Measurements from ENCODE around the gene SAMMSON. TPM values are rescaled to one million over a fixed set of nuclear protein-coding genes. Genes with fewer than 3 reads are reported as not detected.

SAMMSON gene
- total and polyA plus RNA-seq, 2 of the 4 experiments (the other 2 are of a cell fraction): not detected

DNA sequence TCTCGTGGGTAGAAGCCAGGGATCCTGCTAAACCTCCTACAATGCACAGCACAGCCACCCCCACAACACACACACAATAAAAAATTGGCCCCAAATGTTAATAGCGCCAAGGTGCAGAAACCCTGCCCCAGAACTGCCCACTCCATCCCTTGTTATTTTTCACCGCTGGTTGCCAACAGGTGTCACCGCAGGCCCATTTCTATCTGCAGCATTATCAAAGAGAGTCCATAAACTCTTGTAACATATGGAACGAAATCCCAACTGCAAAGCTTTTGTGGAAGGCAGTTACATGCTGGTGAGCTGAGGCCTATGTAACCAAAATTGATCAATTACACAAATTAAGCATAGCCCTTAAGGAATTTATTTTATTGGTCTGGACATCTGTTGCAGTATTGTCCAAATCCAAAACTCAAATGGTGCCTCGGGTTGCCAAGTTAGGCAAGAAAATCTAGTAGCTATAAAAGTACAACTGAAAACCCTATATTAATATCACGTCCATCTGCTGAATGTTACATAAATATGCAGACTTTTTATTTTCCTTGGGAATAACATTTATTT is 66.2 kb downstream of the SAMMSON start:
- Histone ChIP-seq H4K20me1 (ENCODE audit: insufficient read depth, low read length) (no peaks in the 10 kb centered on the region), H3K23ac (ENCODE audit: low read depth, low read length) (no peak overlapping the region), H3K27ac (ENCODE audit: insufficient read depth, low read length) (no peak overlapping the region), H4K8ac (ENCODE audit: low read depth in 2 of 2, low read length in 2 of 2) (no peak overlapping the region), H3K27me3 (ENCODE audit: control insufficient read depth, insufficient read depth, low read length) (peaks cover 33% of the 10 kb centered on the region), H3K18ac (ENCODE audit: low read depth, low read length) (no peak overlapping the region), H3K4ac (ENCODE audit: low read depth, low read length) (no peak overlapping the region), H3K9me1 (ENCODE audit: insufficient read depth, low read length) (no peaks in the 10 kb centered on the region), H2BK5ac (ENCODE audit: low read depth, low read length, poor library complexity, severe bottlenecking) (no peak overlapping the region), H3K36me3 (ENCODE audit: control insufficient read depth, insufficient read depth, low read length) (no peaks in the 10 kb centered on the region), H3K14ac (replicated peaks; ENCODE audit: low read depth, low read length) (no peak overlapping the region), H3K4me3 (ENCODE audit: insufficient read depth, low read depth, low read length) (no peak overlapping the region), H2AFZ (replicated peaks; ENCODE audit: low read length, poor library complexity) (no peak overlapping the region), H2AK5ac (ENCODE audit: low read depth, low read length) (no peak overlapping the region), H3K56ac (ENCODE audit: extremely low read depth, insufficient read depth, low read length) (no peak overlapping the region), H3K79me1 (ENCODE audit: low read depth in 1 of 2, low read length in 2 of 2) (no peaks in the 10 kb centered on the region), H4K5ac (ENCODE audit: low read depth, low read length) (no peak overlapping the region), H2AK9ac (replicated peaks; ENCODE audit: low read depth, low read length, poor library complexity) (no peak overlapping the region), H2BK120ac (ENCODE audit: low read depth, low read length) (no peak overlapping the region), H2BK20ac (ENCODE audit: low read depth, low read length) (no peak overlapping the region), H2BK15ac (ENCODE audit: low read depth, low read length) (no peak overlapping the region), H3K9me3 (ENCODE audit: control insufficient read depth, insufficient read depth, low read length) (no peaks in the 10 kb centered on the region), H4K91ac (ENCODE audit: insufficient read depth, low read depth, low read length) (no peak overlapping the region), H3K9ac (ENCODE audit: low read depth, low read length) (no peak overlapping the region), H3K4me2 (ENCODE audit: low read depth, low read length) (no peak overlapping the region), H3K4me1 (ENCODE audit: control insufficient read depth, insufficient read depth, low read length) (no peaks in the 10 kb centered on the region)
- no peak for TF ChIP-seq CHD1 (IDR thresholded peaks at IDR 0.05; ENCODE audit: low read depth, low read length)
- TF ChIP-seq MAFK (IDR thresholded peaks at IDR 0.05; ENCODE audit: low read depth, low read length): no peak
- TF ChIP-seq, protein P1, sequence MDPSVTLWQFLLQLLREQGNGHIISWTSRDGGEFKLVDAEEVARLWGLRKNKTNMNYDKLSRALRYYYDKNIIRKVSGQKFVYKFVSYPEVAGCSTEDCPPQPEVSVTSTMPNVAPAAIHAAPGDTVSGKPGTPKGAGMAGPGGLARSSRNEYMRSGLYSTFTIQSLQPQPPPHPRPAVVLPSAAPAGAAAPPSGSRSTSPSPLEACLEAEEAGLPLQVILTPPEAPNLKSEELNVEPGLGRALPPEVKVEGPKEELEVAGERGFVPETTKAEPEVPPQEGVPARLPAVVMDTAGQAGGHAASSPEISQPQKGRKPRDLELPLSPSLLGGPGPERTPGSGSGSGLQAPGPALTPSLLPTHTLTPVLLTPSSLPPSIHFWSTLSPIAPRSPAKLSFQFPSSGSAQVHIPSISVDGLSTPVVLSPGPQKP (IDR thresholded peaks at IDR 0.05; ENCODE audit: borderline replicate concordance, low read depth, low read length): no peak
- no peak for TF ChIP-seq BHLHE40 (IDR thresholded peaks at IDR 0.05; ENCODE audit: low read depth, low read length)
- no peak for TF ChIP-seq CEBPB (IDR thresholded peaks at IDR 0.05; ENCODE audit: low read depth, low read length)
- no peak for TF ChIP-seq MAZ (IDR thresholded peaks at IDR 0.05; ENCODE audit: borderline replicate concordance, low read depth, low read length)
- TF ChIP-seq NFE2L2 (IDR thresholded peaks at IDR 0.05; ENCODE audit: low read depth, low read length): no peak
- no peak for TF ChIP-seq RAD21 (IDR thresholded peaks at IDR 0.05; ENCODE audit: low read length)
- TF ChIP-seq, protein P2, sequence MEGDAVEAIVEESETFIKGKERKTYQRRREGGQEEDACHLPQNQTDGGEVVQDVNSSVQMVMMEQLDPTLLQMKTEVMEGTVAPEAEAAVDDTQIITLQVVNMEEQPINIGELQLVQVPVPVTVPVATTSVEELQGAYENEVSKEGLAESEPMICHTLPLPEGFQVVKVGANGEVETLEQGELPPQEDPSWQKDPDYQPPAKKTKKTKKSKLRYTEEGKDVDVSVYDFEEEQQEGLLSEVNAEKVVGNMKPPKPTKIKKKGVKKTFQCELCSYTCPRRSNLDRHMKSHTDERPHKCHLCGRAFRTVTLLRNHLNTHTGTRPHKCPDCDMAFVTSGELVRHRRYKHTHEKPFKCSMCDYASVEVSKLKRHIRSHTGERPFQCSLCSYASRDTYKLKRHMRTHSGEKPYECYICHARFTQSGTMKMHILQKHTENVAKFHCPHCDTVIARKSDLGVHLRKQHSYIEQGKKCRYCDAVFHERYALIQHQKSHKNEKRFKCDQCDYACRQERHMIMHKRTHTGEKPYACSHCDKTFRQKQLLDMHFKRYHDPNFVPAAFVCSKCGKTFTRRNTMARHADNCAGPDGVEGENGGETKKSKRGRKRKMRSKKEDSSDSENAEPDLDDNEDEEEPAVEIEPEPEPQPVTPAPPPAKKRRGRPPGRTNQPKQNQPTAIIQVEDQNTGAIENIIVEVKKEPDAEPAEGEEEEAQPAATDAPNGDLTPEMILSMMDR (conservative IDR thresholded peaks at IDR 0.05; ENCODE audit: low read depth, low read length): no peak
- TF ChIP-seq FOS (IDR thresholded peaks at IDR 0.05; ENCODE audit: low read depth, low read length): no peak
- TF ChIP-seq MXI1 (IDR thresholded peaks at IDR 0.05; ENCODE audit: borderline replicate concordance, low read depth, low read length): no peak
- TF ChIP-seq RCOR1 (IDR thresholded peaks at IDR 0.05; ENCODE audit: insufficient replicate concordance, low read length): no peak
- no peak for TF ChIP-seq POLR2A (IDR thresholded peaks at IDR 0.05; ENCODE audit: low read depth, low read length)
- TF ChIP-seq USF2 (IDR thresholded peaks at IDR 0.05; ENCODE audit: low read depth, low read length): no peak
- no peak for TF ChIP-seq RFX5 (IDR thresholded peaks at IDR 0.05; ENCODE audit: low read depth, low read length)
- TF ChIP-seq SMC3 (IDR thresholded peaks at IDR 0.05; ENCODE audit: low read depth, low read length): no peak
- POLR2A ChIA-PET (ENCODE audit: unreplicated experiment): no interaction called here
- ATAC-seq (ENCODE audit: low read depth) (no peak), DNase-seq (no peak)
- CTCF ChIA-PET: interaction anchor here (0.6 kb wide), 1 partner anchor 1010 kb away, joined by 4 read pairs; no protein-coding TSS in a partner anchor
- intact Hi-C loops (cut with micrococcal nuclease): loop anchor here (10.0 kb wide), 1 partner anchor 1239 kb away; no protein-coding TSS in a partner anchor
- no TSS peak for BruUV-seq (replicated peaks)
- WGBS, 2 experiments (ENCODE audit: extremely low coverage in 2 of 2, insufficient read length in 1 of 2): no CpG with 5 or more reads among the region's 7 CpGs
- in situ Hi-C loops (cut with MboI; ENCODE audit: low sequenced_read_pairs): loop anchor here (25.0 kb wide), 1 partner anchor 1597 kb away; no protein-coding TSS in a partner anchor
- dilution Hi-C loops (cut with HindIII; ENCODE audit: low sequenced_read_pairs, unreplicated experiment): no loop called here
